K562 (cell line): ENCODE data around the gene SLC35F5. TPM values are rescaled to one million over a fixed set of nuclear protein-coding genes. Genes with fewer than 3 reads are reported as not detected.

Experiments used
- ATAC-seq: fragments of 200-7000 bp; cut with Tn5 transposase; 3 replicates; pipeline ENCODE4 v1.9.1; 2020; ENCODE audit warnings: moderate library complexity
- BruUV-seq: library from RNA; stranded (reverse); fragments of 400-500 nt; replicated peaks from 2 replicates; lab custom pipeline; 2021; lab: Mats Ljungman, UMichigan
- CTCF ChIA-PET: fragments of 300-600 bp; formaldehyde crosslinking; extraction: SDS; loops from one replicate; lab custom pipeline; 2021; ENCODE audit warnings: low intra/inter-chr PET ratio; lab: Yijun Ruan, JAX
- POLR2A ChIA-PET: fragments of 300-600, 350-650 bp; sonication (Branson Sonifier 250); formaldehyde crosslinking; extraction: SDS; loops from one replicate; lab custom pipeline; 2021; ENCODE audit warnings: antibody characterized with exemption, inconsistent platforms; lab: Yijun Ruan, JAX
- DNase-seq, 4 experiments: peaks; one replicate each; pipeline versions ENCODE4 v3.0.0 to v3.0.0-alpha.2; 2011 to 2018; ENCODE audit warnings: low spot score in 3 of 4, mixed read lengths in 3 of 4; ENCODE audit errors: extremely low read depth in 1 of 4
- FAIRE-seq: peaks from 2 replicates; lab custom pipeline; 2011; peaks lifted over from hg19 to GRCh38; lab: Jason Lieb, UNC
- H2AFZ ChIP-seq: 2 replicates; pipeline ENCODE4 v1.6.0; 2011; ENCODE audit warnings: low read depth, low read length, control low read depth, inconsistent platforms
- H3K27ac ChIP-seq: fragments of 200-600 bp; 3 replicates; pipeline ENCODE4 v1.8.0; 2011; ENCODE audit warnings: low read depth, mild to moderate bottlenecking, control low read depth, inconsistent platforms, low read length, moderate library complexity, mixed read lengths; ENCODE audit errors: extremely low read depth
- H3K27me3 ChIP-seq, 2 experiments: fragments of 300-600 bp in 1 of 2; 2 replicates in 1 of 2; 3 replicates in 1 of 2; pipeline versions ENCODE4 v1.6.0 to v1.8.0; 2011; ENCODE audit warnings: inconsistent platforms in 2 of 2, low read length in 2 of 2, mild to moderate bottlenecking in 1 of 2, mixed read lengths in 1 of 2, moderate library complexity in 1 of 2; ENCODE audit not compliant: control insufficient read depth in 2 of 2, insufficient read depth in 2 of 2
- H3K36me3 ChIP-seq: fragments of 300-600 bp; 3 replicates; pipeline ENCODE4 v1.8.0; 2011; ENCODE audit warnings: mild to moderate bottlenecking, low read length, inconsistent platforms; ENCODE audit not compliant: control insufficient read depth, insufficient read depth
- H3K4me1 ChIP-seq, 2 experiments: fragments of 200-600 bp in 1 of 2; replicated peaks in 1 of 2; 2 replicates in 1 of 2; 3 replicates in 1 of 2; pipeline versions ENCODE4 v1.5.1 to v1.8.0; 2011; ENCODE audit warnings: inconsistent platforms in 2 of 2, low read length in 2 of 2, mild to moderate bottlenecking in 1 of 2, mixed read lengths in 1 of 2, moderate library complexity in 1 of 2; ENCODE audit not compliant: control insufficient read depth in 2 of 2, insufficient read depth in 2 of 2
- H3K4me2 ChIP-seq: 2 replicates; pipeline ENCODE4 v1.6.1; 2011; ENCODE audit warnings: low read length, control low read depth, inconsistent platforms, mixed read lengths; ENCODE audit not compliant: insufficient read depth
- H3K4me3 ChIP-seq: fragments of 200-600 bp; sonication (generic), shearing (Covaris generic); 2 replicates; pipeline ENCODE4 v1.5.1; 2016; ENCODE audit warnings: control low read depth, inconsistent platforms
- H3K79me2 ChIP-seq: fragments of 200-600 bp; 3 replicates; pipeline ENCODE4 v1.8.0; 2011; ENCODE audit warnings: low read length, inconsistent platforms; ENCODE audit not compliant: control insufficient read depth, insufficient read depth
- H3K9ac ChIP-seq, 2 experiments: 2 replicates each; pipeline versions ENCODE4 v1.6.0 to v1.6.1; 2011; ENCODE audit warnings: low read depth in 2 of 2, low read length in 2 of 2, control low read depth in 1 of 2, inconsistent platforms in 1 of 2, mild to moderate bottlenecking in 1 of 2, mixed read lengths in 1 of 2; ENCODE audit not compliant: insufficient read depth in 1 of 2
- H3K9me1 ChIP-seq: one replicate; pipeline ENCODE4 v1.6.0; 2011; ENCODE audit warnings: inconsistent platforms, mild to moderate bottlenecking, low read length, moderate library complexity; ENCODE audit not compliant: control insufficient read depth, insufficient read depth
- H3K9me3 ChIP-seq: replicated peaks from 2 replicates; pipeline ENCODE4 v1.5.1; 2011; ENCODE audit warnings: low read depth, low read length, inconsistent platforms; ENCODE audit not compliant: control insufficient read depth, insufficient read depth
- H4K20me1 ChIP-seq: replicated peaks from 2 replicates; pipeline ENCODE4 v1.6.1; 2011; ENCODE audit warnings: low read length, inconsistent platforms, mixed read lengths; ENCODE audit not compliant: control insufficient read depth, insufficient read depth
- CHD4 ChIP-seq: fragments of 200-600 bp; sonication (generic); IDR thresholded peaks from 3 replicates; pipeline ENCODE4 v1.6.1; 2012; ENCODE audit warnings: low read depth, mild to moderate bottlenecking, mixed read lengths, low read length, inconsistent platforms; ENCODE audit not compliant: insufficient read depth, insufficient replicate concordance, poor library complexity, severe bottlenecking
- ELF1 ChIP-seq: fragments of 200-800 bp; sonication (Bioruptor generic); IDR thresholded peaks from 2 replicates; pipeline ENCODE4 v1.6.1; 2016; ENCODE audit warnings: missing genetic modification characterization, missing compliant biosample characterization
- HES1 ChIP-seq: fragments of 450-650 bp; IDR thresholded peaks from 2 replicates; pipeline ENCODE4 v1.6.1; 2016; ENCODE audit warnings: low read depth, mild to moderate bottlenecking, moderate library complexity
- NR4A1 ChIP-seq, 2 experiments: fragments of 250-450 bp in 1 of 2; fragments of 450-650 bp in 1 of 2; sonication (Bioruptor Pico) in 1 of 2; IDR thresholded peaks; 2 replicates each; pipeline versions ENCODE4 v1.4.0 to v1.6.1; 2016 to 2020; ENCODE audit warnings: mild to moderate bottlenecking in 2 of 2, missing compliant biosample characterization in 1 of 2, missing genetic modification characterization in 1 of 2, moderate library complexity in 1 of 2
- POLR2G ChIP-seq: fragments of 200-400 bp; formaldehyde crosslinking; IDR thresholded peaks from 2 replicates; pipeline ENCODE4 v1.6.1; 2017; ENCODE audit warnings: low read depth, mild to moderate bottlenecking, antibody characterized with exemption, low read length, moderate library complexity
- RBM14 ChIP-seq: fragments of 200-400 bp; formaldehyde crosslinking; IDR thresholded peaks from 2 replicates; pipeline ENCODE4 v1.6.1; 2018; ENCODE audit warnings: low read depth, mild to moderate bottlenecking, low read length, moderate library complexity, borderline replicate concordance; ENCODE audit not compliant: insufficient read depth
- SMARCA5 ChIP-seq: fragments of 450-650 bp; IDR thresholded peaks from 2 replicates; pipeline ENCODE4 v1.6.1; 2016
- STAT5A ChIP-seq: IDR thresholded peaks from 2 replicates; pipeline ENCODE4 v1.6.1; 2012; ENCODE audit warnings: low read length, inconsistent platforms, borderline replicate concordance
- XRCC3 ChIP-seq: fragments of 450-650 bp; IDR thresholded peaks from 2 replicates; pipeline ENCODE4 v1.6.1; 2017; ENCODE audit warnings: mild to moderate bottlenecking, moderate library complexity
- ZBTB12 ChIP-seq: fragments of 250-450 bp; sonication (Bioruptor Pico); IDR thresholded peaks from 2 replicates; pipeline ENCODE4 v1.4.0; 2020
- ZMIZ1 ChIP-seq, 2 experiments: fragments of 150-350 bp in 1 of 2; IDR thresholded peaks; 2 replicates each; pipeline ENCODE4 v1.6.1; 2012 to 2016; ENCODE audit warnings: low read depth in 2 of 2, low read length in 2 of 2, mild to moderate bottlenecking in 1 of 2, moderate library complexity in 1 of 2
- WGBS: fragments of 100-300 bp; shearing (Covaris generic); methylation state at CpG from one replicate; pipeline ENCODE4 v1.1.6; 2016; ENCODE audit warnings: low coverage, mixed read lengths; ENCODE audit not compliant: insufficient coverage; ENCODE audit errors: missing lambda C conversion rate; 5-methylcytosine and 5-hydroxymethylcytosine counted together
- in situ Hi-C: fragments of 300-500 bp; cut with MboI; formaldehyde crosslinking; loops from 4 replicates; pipeline ENCODE4 v1.15.0; 2018; ENCODE audit warnings: inconsistent platforms, mixed read lengths
- intact Hi-C: fragments of 100-400 bp; cut with micrococcal nuclease; formaldehyde crosslinking; loops from 2 replicates; pipeline ENCODE4 v1.14.2; 2022
- polyA plus RNA-seq, 8 experiments: library from polyadenylated mRNA; depleted of rRNA in 4 of 8; stranded (reverse) in 5 of 8; unstranded in 3 of 8; fragments of >200 nt; fragmentation: Nextera tagmentation in 2 of 8; fragmentation: Illumina TruSeq in 1 of 8; extraction: Ambion mirVana in 2 of 8; extraction: Trizol in 1 of 8; gene quantifications; 2 replicates each; pipeline versions ENCODE4 v1.2.1 to v1.2.3, GENCODE V29; 2011 to 2014; ENCODE audit warnings: inconsistent platforms in 1 of 8, missing spikeins in 1 of 8
- total RNA-seq, 7 experiments: library from RNA; depleted of rRNA in 6 of 7; stranded (reverse); fragments of >200 nt in 6 of 7; fragmentation: Illumina TruSeq in 2 of 7; extraction: Trizol in 2 of 7; gene quantifications; 2 replicates each; pipeline versions ENCODE4 v1.2.1 to v1.2.3, GENCODE V29; 2011 to 2021; ENCODE audit warnings: low replicate concordance in 1 of 7

SLC35F5 gene
- total and polyA plus RNA-seq, 9 of the 15 experiments (the other 6 are each of a cell fraction or from before 2014, with no cell fraction given): 4.9 to 50.7 (median 30.5) TPM

GRCh38 chr2:113712941-113713340 is 43.5 kb downstream of the SLC35F5 start (continued):
- TF ChIP-seq ZMIZ1 (IDR thresholded peaks at IDR 0.05; ENCODE audit: low read depth in 2 of 2, low read length in 2 of 2) (no peak), ZBTB12 (CRISPR knock-in tag) (no peak), RBM14 (no peak), SMARCA5 (no peak)

- H3K4me1 ChIP-seq: no peaks in the 10 kb centered on the region
- CTCF ChIA-PET: no interaction called here
- DNase-seq (no peak), FAIRE-seq (no peak), ATAC-seq (no peak)
- in situ Hi-C loops (no loop called here), intact Hi-C loops (no loop called here)
- no peaks in the 10 kb centered on the region for H3K9me1 ChIP-seq
- H3K27me3 ChIP-seq: no peaks in the 10 kb centered on the region
- no peak overlapping the region for H2AFZ ChIP-seq
- H3K36me3 ChIP-seq: peaks cover 30% of the 10 kb centered on the region; the same call in 2 of the 3 replicates
- H3K9ac ChIP-seq: no peak overlapping the region
- WGBS: 88% methylated on average over 1 of the region's 1 CpG
- TF ChIP-seq ELF1 (tag) (no peak), CHD4 (no peak), NR4A1 (CRISPR knock-in tag; IDR thresholded peaks at IDR 0.05) (no peak), NR4A1 (tag; IDR thresholded peaks at IDR 0.05) (no peak), HES1 (no peak), POLR2G (no peak), XRCC3 (no peak), STAT5A (no peak)
- BruUV-seq: no TSS peak
- no peak overlapping the region for H3K27ac ChIP-seq
- H3K4me3 ChIP-seq: no peak overlapping the region
- no peaks in the 10 kb centered on the region for H3K79me2 ChIP-seq
- no peaks in the 10 kb centered on the region for H3K9me3 ChIP-seq
- POLR2A ChIA-PET: interaction anchor here (0.6 to 1.3 kb wide), 3 partner anchors 10 to 26 kb away, joined by 3 to 4 read pairs (median 3); no protein-coding TSS in a partner anchor
- H4K20me1 ChIP-seq: no peaks in the 10 kb centered on the region
- no peak overlapping the region for H3K4me2 ChIP-seq
Observed at GRCh38 chr2:113711851-113712250, 44.6 kb downstream of the SLC35F5 start.
